ENCODE results near the gene PPP2R5B. TPM values are rescaled to one million over a fixed set of nuclear protein-coding genes. Genes with fewer than 3 reads are reported as not detected.
A peak's percentile ranks its signal among the peaks of the same experiment; 100 is the strongest.

PPP2R5B gene
- total RNA-seq (2014; rRNA removed), result 19.2 and 27.3 TPM in 2 replicates
- polyA plus RNA-seq (2012), result 15.8 TPM

DNA sequence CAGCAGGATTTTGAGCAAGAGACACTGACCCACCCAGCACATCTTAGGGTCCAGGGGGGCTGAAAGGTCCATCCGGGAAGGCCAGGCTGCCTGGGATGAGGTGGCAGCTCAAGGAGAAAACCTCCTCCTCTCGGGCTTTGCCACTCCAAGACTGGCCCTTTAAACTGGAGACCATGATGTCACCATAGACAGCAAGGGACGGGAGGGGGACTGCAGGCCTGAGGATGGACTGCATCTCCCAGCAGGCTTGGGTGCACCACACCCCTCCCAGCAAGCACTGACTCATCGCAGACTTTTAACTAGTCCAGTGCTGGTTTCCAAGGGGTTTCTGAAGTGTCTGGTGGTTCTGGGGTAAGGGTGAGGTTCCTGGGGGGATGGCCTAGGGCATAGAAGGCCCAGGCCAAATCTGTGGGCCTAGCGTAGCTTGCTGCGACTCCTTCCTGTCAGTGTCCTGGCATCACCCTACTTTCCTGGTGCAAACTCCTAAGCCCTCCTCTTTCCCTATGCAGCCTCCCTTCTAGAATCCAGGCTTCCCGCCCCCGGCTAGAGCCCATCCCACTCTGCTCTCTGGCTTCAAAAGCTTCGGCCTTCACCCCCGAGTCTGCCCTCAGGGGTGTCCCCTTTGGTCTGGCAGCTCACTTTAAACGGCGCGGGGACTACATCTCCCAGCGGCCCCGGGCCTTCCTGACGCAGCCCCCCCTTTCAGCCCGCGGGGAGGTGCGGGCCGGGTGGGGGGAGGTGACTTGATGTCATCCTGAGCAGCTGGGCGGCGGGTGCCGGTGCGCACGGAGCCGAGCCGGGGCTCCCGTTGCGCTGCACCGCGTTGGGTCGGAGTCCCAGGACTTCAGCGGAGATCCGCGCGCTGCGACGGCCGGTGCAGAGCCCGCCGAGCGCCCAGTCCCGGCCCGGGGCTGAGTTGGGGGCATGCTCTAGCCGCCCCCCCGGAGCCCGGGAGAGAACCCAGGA, at the start of gene PPP2R5B:
Gene PPP2R5B, plus strand, starts transcription at position 746 of the 966 bp plus-strand sequence. CDS start 1,046 bp downstream, outside the sequence.
- DNase-seq (ENCODE audit: low read depth), result peak; percentile 92

DNA sequence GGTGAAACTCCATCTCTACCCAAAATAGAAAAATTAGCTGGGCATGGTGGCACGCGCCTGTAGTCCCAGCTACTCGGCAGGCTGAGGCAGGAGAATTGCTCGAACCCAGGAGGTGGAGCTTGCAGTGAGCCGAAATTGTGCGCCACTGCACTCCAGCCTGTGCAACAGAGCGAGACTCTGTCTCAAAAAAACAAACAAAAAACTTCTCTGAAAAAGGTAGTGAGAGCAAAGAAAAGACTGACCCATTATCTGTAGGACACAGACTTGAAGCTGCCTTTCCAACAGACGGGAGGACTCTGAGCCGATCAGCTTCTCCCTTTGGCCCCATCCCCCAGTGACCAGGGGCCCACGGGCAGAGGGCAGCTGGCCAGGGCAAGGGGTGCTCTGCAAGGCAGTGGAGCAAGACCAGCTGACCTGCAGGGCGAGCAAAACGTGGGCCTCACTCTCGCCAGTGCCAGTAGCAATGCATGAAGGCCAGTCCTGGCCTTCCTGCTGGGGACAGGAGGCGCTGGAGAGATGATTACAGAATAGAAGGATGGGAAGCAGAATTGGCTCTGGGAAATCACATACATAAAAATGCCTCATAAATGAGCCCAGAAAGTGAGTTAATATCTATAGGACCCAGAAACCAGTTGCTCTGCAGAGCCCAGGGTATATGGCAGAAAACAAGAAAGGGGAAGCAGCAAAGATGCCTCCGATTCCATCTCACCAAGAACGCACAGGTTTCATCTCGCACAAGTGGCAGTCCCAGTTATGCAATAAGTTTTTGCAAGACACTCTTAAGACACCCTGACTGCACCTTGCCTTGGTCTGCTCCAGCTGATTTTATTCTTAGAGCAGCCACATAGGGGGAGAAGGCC, 48.9 kb upstream of the PPP2R5B start:
- DNase-seq (ENCODE audit: low read depth), result no peak

- no peak for DNase-seq (ENCODE audit: low read depth)
Measured at GRCh38 chr11:64876229-64876750, 48.2 kb upstream of the PPP2R5B start.

- no peak for DNase-seq (ENCODE audit: low read depth)
Measured at GRCh38 chr11:64876835-64877341, 47.6 kb upstream of the PPP2R5B start.

GRCh38 chr11:64877390-64878222, 46.9 kb upstream of the PPP2R5B start:
- DNase-seq (ENCODE audit: low read depth), result no peak

DNA sequence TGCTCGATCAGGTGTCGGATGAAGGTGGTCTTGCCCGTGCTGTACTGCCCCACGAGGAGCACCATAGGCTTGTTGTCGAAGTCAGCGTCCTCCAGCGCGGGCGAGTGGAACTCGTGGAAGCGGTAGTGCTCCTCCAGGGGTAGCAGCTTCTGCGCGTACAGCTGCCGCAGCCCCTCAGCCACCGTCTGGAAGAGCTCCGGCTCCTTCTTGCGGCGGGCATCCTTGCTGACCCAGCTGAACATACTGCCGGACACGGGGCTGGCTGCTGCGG, 46.3 kb upstream of the PPP2R5B start:
- no peak for DNase-seq (ENCODE audit: low read depth)

- DNase-seq (ENCODE audit: low read depth), result peak; percentile 95
Measured at GRCh38 chr11:64878494-64879243, 45.8 kb upstream of the PPP2R5B start, which contains the start of gene EHD1. Gene EHD1, minus strand, starts transcription at chr11:64878621. Its CDS starts 157 bp downstream, at chr11:64878464.

DNA sequence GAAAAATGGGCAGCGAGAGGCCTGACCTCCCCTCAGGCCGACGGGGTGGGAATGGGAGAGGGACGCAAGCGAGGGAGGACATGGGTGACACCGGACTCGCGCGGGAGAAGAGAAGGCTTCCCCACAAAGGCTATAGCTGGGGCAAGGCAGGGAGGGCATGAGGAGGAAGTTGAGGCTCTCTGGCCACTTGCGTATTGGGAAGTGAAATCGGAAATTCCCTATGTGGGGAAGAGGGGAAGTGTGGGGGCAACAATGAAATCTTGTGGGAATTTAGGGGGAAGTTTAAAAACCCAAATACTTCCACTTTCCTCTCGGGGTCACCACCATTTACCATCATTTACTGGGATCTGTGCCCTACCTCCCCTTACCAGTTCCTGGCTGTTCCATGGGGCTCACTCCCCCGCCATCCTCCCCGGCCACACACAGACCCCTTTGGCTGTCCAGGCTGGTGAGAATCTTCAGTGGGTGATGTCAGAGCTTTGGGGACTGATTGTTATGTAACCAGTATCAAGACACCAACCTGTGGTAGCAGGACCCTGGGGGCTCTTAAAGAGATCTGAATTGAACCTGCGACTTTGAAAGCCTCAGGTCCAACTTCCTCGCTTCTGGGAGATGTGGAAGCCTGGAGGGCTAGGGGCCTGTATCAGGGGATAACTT, 45.1 kb upstream of the PPP2R5B start:
- DNase-seq (ENCODE audit: low read depth), result no peak

GRCh38 chr11:64880240-64881001, 44.1 kb upstream of the PPP2R5B start:
- DNase-seq (ENCODE audit: low read depth), result no peak

- DNase-seq (ENCODE audit: low read depth), result no peak
Measured at GRCh38 chr11:64881476-64881875, 43.0 kb upstream of the PPP2R5B start.

GRCh38 chr11:64882243-64882642, 42.2 kb upstream of the PPP2R5B start:
- no peak for DNase-seq (ENCODE audit: low read depth)

DNA sequence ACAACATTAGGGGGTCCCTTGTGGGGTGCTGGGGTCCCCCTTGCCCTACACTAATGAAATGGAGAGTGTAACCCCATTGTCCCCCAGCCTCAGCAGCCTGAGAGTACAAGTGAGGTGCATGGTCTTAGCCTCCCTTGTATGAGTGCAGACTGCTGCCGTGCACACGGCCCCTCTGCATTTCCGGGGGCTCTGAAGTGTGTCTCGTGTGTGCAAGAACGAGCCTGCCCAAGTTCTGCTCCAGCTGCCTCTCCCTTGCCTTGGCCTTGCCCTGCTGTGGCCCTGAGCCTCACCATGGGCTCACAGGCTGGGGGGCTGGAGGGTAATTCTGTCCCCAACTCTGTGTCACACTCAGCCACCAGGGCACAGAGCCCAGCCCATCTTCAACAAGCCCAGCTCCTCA, 40.9 kb upstream of the PPP2R5B start:
- no peak for DNase-seq (ENCODE audit: low read depth)

- no peak for DNase-seq (ENCODE audit: low read depth)
Measured at GRCh38 chr11:64884019-64884418, 40.5 kb upstream of the PPP2R5B start.

DNA sequence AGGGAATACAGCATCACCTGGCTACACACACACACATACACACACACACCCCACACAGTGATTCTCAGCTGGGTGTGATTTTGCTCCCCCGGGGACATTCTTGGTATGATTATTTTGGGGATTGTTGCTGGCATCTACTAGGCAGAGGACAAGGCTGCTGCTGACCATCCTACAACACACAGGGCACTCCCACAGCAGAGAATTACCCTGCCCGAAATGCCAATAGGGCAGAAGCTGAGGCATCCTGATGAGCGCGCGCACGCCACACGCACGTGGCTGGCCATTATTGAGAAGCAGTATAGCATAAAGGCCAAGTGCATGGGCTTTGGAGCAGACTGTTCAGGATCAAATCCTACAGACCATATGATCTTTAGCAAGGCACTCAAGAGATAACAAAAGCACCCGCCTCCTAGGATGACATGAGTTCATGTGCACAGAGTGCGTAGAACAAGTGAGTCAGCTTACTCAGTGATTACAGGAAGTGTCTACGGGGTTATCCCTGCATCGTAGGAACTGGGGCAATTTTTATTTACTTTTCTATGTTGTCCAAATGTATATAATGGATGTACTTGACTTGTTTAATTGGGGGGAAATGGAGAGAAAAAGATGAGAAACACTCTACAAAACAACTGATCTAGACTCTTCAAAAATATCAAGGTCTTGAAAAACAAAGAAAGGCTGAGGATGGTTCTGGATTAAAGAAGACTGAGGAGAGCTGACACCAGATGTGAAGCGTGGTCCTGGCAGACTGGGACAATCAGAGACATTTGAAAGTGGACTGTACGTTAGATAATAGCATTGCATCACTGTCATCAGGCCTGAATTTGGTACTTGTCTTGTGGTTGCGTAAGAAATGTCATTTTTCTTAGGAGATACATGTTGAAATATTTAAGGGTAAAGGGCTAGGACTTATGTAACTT, 38.9 kb upstream of the PPP2R5B start:
- peak; percentile 43 for DNase-seq (ENCODE audit: low read depth)

DNA sequence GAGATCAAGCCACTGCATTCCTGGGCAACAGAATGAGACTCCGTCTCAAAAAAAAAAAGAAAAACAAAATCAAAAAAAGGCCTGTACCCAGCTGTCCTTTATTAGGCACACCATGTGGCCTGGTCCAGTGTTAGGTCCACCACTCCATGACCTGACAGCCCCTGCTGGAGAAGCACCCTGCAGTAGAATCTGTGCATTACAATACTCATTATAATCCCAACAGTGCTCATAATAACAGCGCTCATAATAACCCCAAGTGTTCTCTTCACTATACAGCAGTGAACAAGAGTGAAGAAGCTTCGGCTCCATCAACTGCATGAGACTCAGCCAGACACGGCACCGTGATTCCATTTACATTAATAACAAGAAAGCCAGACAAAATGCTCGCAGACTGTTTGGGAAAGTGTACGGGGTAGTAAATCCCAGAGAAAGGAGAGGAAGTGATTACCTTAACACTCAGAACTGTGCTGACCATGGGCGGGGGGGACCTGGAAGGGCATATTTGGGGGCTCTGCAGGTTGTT, 37.2 kb upstream of the PPP2R5B start:
- DNase-seq (ENCODE audit: low read depth), result no peak

DNA sequence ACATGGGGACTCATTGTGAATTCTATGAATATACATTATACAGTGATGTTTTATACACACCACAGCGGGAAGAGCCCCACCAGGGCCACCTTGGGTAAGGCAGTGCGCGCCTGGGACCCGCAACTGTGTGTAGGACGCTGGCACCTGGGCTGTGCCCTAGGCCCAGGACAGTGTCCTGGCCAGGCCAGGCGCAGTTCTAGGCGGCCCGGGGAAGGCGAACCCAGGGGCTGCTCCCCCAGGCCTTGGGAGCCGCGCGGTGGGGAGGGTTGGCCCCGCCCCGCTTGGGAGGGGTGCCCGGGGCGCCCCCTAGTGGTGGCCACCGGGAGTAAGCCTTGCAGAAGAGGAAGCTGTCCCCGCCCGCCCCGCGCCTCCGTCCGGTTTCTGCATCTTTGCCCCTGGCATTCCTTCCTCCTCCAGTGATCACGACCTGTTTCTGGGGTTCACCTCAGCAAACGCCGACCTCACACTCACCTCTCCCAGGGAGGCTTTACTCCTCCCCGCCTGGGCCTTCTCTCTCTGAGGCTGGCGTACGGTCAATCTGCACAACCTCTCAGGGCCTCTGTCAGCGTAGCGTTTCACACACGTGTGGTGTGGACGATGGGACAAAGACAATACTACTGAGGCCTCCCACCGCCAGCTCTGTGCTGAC, 36.6 kb upstream of the PPP2R5B start:
- peak; percentile 29 for DNase-seq (ENCODE audit: low read depth)

GRCh38 chr11:64888406-64888728, 36.1 kb upstream of the PPP2R5B start:
- DNase-seq (ENCODE audit: low read depth), result no peak

All from LHCN-M2 (cell line).